ENCODE results near the gene ACTL6B.
"Not testable (repeated sequence)": the region's sequence is repeated elsewhere in the genome, so short reads cannot be mapped to it uniquely, and the experiment has no call there.

ACTL6B gene

GRCh38 chr7:100671353-100672327, 15.4 kb upstream of the ACTL6B start:
- FAIRE-seq = no peak

DNA sequence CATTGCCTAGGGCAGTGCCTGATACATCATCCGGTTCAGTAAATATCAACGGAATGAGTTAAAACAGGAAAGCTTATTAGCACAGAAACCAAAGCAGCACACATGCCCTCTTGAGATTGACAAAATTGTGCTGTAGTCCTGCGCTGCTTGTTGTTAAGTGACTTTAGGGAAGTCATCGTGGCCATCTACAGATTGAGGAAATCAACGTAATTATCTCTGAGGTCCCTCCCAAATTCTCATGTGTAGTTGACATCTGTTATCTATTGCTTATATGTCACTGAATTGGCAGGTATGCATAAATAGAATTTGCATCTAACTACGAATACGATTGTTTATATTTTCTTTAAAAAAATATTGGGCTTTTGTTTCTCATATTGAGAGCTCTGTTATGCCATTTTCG, 13.8 kb upstream of the ACTL6B start:
- no peak for FAIRE-seq

DNA sequence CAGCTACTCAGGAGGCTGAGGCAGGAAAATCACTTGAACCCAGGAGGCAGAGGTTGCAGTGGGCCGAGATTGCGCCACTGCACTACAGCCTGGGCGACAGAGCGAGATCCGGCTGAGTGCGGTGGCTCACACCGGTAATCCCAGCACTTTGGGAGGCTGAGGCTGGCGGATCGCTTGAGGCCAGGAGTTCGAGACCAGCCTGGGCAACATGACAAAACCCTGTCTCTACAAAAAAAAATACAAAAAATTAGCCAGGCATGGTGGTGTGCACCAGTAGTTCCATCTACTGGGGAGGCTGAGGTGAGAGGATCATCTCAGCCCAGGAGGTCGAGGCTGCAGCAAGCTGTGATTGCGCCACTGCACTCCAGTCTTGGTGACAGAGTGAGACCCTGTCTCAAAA, 12.9 kb upstream of the ACTL6B start:
- not testable (repeated sequence) for FAIRE-seq

- FAIRE-seq = no peak
Measured at GRCh38 chr7:100668069-100668449, 11.8 kb upstream of the ACTL6B start.

DNA sequence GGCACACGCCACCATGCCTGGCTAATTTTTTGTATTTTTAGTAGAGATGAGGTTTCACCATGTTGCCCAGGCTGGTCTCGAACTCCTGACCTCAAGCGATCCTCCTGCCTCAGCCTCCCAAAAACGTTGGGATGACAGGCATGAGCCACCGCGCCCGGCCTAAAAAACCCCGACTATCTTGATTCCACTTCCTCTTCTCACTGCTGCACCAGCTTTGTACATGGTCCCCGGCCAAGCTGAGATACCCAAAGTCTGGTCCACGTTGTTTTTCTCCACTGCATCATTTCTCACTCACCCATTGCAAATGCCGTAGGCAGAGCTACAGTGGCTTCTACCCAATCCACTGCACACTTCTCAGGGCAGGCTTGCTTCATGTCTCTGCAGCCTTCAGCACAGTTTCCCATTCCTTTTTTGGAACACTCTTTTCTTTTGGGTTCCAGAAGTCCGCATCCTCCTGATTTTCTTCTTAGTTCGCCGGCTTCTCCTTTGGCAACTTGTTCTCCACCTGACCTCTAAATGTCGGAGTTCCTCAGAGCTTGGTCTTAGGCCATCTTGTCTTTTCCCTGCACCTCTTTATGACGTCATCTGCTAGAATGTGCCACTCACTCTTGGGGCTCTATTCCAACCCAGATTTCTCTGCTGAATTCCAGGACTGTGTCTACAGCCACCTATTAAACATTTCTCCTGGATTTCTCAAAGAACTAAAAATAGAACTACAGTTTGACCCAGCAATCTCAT, 11.3 kb upstream of the ACTL6B start:
- no peak for FAIRE-seq

DNA sequence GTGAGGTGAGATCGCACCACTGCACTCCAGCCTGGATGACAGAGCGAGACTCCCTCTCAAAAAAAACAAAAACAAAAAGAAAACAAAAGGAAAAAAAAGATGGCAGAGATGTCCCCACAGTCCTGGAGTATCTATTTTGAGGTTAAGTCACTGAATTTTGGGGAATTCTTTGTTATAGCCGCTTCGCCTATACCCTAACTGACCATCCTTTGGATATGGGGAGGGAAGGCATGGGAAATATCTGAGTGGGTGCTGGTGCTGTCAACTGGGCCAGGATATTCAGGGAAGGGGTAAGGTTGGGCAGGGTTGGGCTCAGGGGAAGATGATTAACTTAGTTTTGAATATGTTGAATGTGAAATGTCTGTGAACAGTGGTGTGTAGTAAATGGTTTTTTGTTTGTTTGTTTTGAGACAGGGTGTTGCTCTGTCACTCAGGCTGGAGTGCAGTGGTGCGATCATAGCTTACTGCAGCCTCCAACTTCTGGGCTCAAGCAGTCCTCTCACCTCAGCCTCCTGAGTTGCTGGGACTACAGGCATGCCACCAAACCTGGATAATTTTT, 9.0 kb upstream of the ACTL6B start:
- FAIRE-seq = no peak

GRCh38 chr7:100662194-100662776, 6.0 kb upstream of the ACTL6B start:
- not testable (repeated sequence) for FAIRE-seq

GRCh38 chr7:100654908-100655831, 1.1 kb downstream of the ACTL6B start:
- no peak for FAIRE-seq

GRCh38 chr7:100649826-100650565, 6.3 kb downstream of the ACTL6B start:
- no peak for FAIRE-seq

- no peak for FAIRE-seq
Measured at GRCh38 chr7:100642534-100642907, 13.7 kb downstream of the ACTL6B start.

- FAIRE-seq = no peak
Measured at GRCh38 chr7:100641860-100642533, 14.3 kb downstream of the ACTL6B start.

GRCh38 chr7:100641463-100641859, 14.8 kb downstream of the ACTL6B start, which contains the start of gene TFR2:
TSS of gene TFR2 (minus strand) at chr7:100641552. CDS start at chr7:100641509, 43 bp downstream.
- FAIRE-seq = no peak

- FAIRE-seq = no peak
Measured at GRCh38 chr7:100640517-100641440, 15.5 kb downstream of the ACTL6B start.

GRCh38 chr7:100639995-100640516, 16.2 kb downstream of the ACTL6B start:
- no peak for FAIRE-seq

DNA sequence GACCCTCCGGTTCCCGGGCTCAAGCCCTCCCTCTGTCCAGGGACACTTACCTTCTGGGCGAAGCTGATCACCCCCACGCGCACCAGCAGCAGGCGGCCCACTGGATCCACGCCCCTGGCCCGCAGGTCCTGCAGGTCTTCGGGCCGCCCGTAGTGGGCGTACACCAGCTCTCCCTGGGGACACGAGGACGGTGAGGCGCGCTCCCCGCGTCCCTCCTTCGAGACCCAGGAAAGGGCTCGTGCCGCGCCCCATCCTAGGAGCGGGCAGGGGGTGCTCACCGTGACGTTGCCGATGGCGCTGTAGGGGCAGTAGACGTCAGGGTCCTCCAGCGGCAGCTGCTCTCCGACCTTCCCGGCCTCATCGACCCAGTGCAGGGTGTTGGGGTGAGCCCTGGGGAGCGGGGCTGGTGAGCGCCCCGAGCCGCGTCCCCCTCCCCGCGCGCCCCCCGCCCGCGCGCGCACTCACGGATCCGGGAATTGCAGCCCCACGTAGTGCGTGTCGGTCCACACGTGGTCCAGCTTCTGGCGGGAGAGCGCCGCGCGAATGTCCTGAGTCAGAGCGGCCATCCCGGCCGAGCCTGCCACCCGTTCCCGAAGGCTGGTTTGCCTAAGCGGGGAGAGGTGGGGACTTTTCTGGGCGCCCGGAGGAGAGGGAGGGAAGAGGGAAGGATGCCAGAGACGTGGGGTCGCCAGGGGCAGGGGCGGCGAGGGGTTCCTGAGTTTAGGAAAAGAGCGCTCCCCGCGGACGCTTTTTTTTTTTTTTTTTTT, 23.1 kb downstream of the ACTL6B start:
- no peak for FAIRE-seq

GRCh38 chr7:100630066-100630465, 26.2 kb downstream of the ACTL6B start:
- FAIRE-seq = no peak

GRCh38 chr7:100629117-100629716, 27.0 kb downstream of the ACTL6B start:
- FAIRE-seq = no peak

DNA sequence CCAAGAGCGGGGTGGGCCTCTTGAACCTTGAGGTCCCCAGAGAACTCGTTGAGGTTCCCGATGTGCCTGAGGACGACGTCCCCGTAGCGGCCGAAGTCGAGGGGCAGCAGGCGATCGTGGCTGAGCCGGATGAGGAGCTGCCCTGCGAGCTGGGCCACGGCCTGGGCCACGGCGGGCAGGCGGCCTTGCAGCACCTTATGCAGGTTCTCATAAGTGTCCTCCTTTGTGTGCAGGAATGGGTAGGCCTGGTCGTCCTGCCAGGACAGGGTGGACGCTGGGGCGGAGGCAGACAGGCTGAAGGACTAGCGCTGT, 29.1 kb downstream of the ACTL6B start:
- FAIRE-seq = no peak

Measured in colon (tissue), 2 donors.